GM15510 (cell line): Measurements from ENCODE around the gene IL17RD.

Source experiments
- POLR2A ChIP-seq: IDR thresholded peaks from 3 replicates; pipeline ENCODE4 v1.6.1; 2011; ENCODE audit warnings: borderline replicate concordance; ENCODE audit not compliant: insufficient read length; ENCODE audit errors: extremely low read depth

The IL17RD gene

DNA sequence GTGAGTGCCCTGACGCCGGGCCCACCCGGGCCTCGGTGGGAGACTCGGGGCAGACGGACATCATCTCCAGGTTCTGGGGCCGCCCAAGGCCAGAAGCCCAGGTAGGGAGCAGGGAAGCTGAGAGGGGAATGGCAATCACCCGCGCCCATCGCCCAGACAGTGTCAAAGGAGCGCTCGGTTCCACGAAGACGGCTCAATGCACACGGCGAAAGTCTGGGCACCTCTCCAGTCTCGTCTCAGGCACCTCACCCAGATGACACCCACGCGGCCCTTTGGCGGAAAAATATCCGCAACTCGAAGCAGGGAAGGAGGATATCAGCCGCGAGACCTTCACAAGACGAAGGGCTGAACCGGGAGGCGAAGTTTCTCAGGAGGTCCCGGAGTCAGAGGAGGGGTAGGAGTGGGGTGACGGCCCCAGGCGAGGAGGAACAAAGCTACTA lies 916 bp downstream of the IL17RD start:
- TF ChIP-seq POLR2A = no peak

GRCh38 chr3:57163751-57164150 lies 1.4 kb downstream of the IL17RD start:
- TF ChIP-seq POLR2A = no peak

- no peak for TF ChIP-seq POLR2A
Observed at GRCh38 chr3:57161915-57162314, 3.2 kb downstream of the IL17RD start.

DNA sequence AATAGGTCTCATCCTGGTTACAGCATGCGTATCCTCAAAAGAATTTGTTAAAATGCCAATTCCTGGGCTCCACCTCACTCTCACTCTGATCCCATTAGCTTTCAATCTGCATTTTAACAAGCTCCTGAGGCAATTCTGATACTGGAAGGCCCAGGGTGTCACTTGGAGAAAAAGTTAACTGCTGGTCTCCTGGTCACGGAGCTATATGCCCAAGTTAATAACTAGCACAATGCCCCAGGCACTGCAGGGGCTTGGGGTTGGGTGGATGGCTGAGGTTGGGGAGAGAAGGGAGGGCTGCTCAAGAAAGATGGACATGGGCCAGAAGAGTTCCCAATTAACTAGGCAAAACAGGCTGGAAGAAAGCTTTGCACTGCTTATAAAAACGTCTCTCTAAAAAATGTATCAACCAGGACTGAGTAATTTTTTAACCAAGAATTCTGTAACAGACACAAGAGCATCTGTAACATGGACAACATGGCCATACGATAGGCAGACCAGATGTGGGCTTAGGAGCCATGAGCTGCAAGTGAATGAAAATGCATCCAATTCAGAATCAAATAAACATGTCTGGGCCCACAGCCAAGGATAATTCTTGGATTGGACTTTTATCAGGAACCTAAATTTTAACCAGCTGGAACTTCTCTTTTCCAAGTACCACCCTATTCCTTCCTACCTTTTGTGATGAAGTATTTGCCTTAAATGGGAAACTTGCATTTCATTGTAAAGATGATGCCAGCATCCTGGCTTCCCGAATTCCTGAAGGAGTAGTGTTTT lies 4.2 kb downstream of the IL17RD start:
- TF ChIP-seq POLR2A = no peak

- TF ChIP-seq POLR2A = no peak
Observed at GRCh38 chr3:57160076-57160764, 4.9 kb downstream of the IL17RD start.

DNA sequence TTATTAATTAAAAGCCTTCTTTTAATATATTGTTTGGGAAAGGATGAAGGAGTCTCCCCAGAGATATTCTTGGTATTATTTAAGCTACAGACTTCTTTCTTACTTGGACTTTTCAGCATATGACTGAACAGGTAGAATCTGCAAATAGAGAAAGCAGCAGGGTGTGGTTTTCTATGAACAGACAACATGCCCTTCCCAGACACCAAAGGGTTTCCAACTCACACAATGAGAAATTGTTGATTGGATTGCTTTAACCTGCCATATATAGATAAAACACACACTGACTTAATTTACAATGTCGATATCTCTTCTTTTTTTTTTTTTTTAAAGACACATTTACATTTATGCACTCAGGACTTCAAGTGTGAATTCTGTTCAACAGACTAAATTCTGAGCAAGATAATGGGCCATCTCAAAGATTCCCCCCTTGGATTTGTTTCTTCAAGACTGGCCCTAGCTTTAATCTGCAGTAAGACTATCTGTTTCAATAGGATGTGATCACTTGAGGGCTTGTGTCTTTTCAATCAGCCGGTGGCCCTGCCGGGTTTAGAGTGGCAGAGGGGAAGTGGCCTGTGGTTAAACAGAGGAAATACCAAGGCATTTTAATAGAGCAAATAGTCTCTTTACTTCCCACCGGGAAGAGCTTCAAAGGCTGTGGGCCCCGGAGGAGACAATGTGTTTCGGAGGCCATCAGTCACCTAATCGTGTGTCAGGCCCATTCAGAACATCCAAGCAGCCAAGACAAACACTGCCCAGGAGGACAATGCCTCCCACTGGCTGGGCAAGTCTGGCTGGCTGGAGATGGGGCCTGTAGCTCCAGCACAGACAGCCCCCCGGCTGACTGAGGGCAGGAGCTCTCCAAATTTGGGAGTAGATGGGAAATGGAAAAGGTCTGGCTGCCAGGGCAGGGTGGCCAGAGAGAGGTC lies 6.1 kb downstream of the IL17RD start:
- TF ChIP-seq POLR2A = no peak

GRCh38 chr3:57158325-57158724 lies 6.8 kb downstream of the IL17RD start:
- TF ChIP-seq POLR2A = no peak

- no peak for TF ChIP-seq POLR2A
Observed at GRCh38 chr3:57157545-57157944, 7.6 kb downstream of the IL17RD start.

GRCh38 chr3:57155310-57155643 lies 9.9 kb downstream of the IL17RD start:
- TF ChIP-seq POLR2A = no peak

- no peak for TF ChIP-seq POLR2A
Observed at GRCh38 chr3:57154470-57155309, 10.5 kb downstream of the IL17RD start.

- TF ChIP-seq POLR2A = no peak
Observed at GRCh38 chr3:57152151-57153143, 12.7 kb downstream of the IL17RD start.

- TF ChIP-seq POLR2A = no peak
Observed at GRCh38 chr3:57151749-57152148, 13.4 kb downstream of the IL17RD start.

DNA sequence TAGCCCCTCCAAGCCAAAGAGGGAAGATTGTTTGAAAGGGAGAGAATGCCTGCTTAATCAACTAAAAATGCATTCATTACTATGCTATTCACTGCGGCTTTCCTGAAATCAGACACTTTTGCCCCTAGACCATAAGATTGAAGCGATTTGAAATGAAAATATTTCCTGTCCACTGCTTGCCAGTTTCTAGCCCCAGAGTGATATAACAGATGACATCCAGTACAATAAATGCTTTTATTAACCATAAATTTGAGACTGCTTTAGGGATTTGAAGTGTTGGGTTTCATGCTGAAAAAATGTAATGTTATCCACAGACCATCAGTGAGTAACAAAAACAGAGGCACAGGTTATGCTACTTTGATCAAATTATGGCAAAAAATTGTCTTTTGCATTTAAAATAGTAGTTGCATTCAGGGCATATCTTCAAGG lies 14.1 kb downstream of the IL17RD start:
- TF ChIP-seq POLR2A = no peak
